ENCODE results near the gene NOTCH4. TPM values are rescaled to one million over a fixed set of nuclear protein-coding genes. Genes with fewer than 3 reads are reported as not detected.

NOTCH4 gene
- total RNA-seq, 1 donor from 2014 or later: 2.5 TPM

DNA sequence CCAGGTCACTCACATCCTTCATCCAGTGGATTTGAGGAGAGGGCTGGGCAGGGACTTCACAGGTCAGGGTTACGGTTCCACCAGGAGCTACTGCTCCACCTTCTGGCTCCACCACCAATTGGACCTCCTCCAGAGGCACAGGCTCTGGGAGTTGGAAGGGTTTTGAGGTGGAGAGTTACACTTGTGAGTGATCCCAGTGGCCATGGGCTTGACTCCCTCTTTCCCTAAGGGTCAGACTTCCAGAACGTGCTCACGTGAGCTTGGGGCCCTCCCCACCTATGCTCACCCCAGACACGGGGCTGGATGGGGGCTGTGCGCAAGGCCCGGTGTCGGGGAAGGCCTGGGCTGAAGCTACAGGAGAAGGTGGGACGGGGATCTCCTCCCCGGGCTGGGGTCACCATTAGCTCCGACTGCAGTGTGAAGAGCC lies 41.3 kb downstream of the NOTCH4 start:
- H3K27me3 Mint-ChIP-seq (ENCODE audit: low read depth): no peaks in the 10 kb centered on the region
- H3K4me3 Mint-ChIP-seq: no peak overlapping the region
- no peaks in the 10 kb centered on the region for H3K9me3 Mint-ChIP-seq
- DNase-seq (ENCODE audit: low spot score in 2 of 2, unreplicated experiment in 2 of 2): no peak
- peaks cover 25% of the 10 kb centered on the region for H3K36me3 Mint-ChIP-seq
- H3K4me1 Mint-ChIP-seq: peaks cover 45% of the 10 kb centered on the region
- H3K27ac Mint-ChIP-seq: peak overlapping the region; percentile 21
- TF ChIP-seq, protein P1, sequence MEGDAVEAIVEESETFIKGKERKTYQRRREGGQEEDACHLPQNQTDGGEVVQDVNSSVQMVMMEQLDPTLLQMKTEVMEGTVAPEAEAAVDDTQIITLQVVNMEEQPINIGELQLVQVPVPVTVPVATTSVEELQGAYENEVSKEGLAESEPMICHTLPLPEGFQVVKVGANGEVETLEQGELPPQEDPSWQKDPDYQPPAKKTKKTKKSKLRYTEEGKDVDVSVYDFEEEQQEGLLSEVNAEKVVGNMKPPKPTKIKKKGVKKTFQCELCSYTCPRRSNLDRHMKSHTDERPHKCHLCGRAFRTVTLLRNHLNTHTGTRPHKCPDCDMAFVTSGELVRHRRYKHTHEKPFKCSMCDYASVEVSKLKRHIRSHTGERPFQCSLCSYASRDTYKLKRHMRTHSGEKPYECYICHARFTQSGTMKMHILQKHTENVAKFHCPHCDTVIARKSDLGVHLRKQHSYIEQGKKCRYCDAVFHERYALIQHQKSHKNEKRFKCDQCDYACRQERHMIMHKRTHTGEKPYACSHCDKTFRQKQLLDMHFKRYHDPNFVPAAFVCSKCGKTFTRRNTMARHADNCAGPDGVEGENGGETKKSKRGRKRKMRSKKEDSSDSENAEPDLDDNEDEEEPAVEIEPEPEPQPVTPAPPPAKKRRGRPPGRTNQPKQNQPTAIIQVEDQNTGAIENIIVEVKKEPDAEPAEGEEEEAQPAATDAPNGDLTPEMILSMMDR (IDR thresholded peaks at IDR 0.05; ENCODE audit: unreplicated experiment): no peak

DNA sequence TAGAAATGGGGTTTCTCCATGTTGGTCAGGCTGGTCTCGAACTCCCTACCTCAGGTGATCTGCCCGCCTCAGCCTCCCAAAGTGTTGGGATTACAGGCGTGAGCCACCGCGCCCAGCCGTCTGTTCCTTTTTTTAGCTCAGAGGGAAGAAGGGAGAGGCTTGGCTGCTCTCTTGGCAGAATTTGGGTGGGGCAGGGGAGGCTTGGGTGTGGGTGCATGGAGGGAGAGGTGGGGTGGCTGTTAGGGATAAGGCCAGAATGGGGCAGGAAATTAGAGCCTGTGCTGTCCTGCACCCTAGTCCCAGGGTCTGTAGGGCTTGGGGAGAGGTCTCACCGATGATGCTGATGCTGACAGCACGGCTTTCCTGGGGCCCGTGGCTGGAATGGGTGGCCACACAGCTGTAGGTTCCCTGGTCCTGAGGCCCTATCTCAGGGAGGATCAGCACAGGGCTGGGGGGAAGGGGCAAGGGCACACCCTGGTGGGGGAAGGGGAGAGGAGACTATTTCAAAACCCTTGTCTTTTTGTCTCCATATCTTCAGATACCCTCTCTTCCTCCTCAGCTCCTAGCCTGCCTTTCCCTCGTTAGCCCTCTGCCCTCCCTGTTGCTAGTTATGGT lies 41.8 kb downstream of the NOTCH4 start:
- Mint-ChIP-seq H3K4me1 (peaks cover 46% of the 10 kb centered on the region), H3K27ac (no peak overlapping the region), H3K36me3 (peaks cover 21% of the 10 kb centered on the region), H3K27me3 (ENCODE audit: low read depth) (no peaks in the 10 kb centered on the region), H3K4me3 (no peak overlapping the region), H3K9me3 (no peaks in the 10 kb centered on the region)
- TF ChIP-seq, protein P1 (IDR thresholded peaks at IDR 0.05; ENCODE audit: unreplicated experiment): no peak
- DNase-seq (ENCODE audit: low spot score in 2 of 2, unreplicated experiment in 2 of 2): no peak

DNA sequence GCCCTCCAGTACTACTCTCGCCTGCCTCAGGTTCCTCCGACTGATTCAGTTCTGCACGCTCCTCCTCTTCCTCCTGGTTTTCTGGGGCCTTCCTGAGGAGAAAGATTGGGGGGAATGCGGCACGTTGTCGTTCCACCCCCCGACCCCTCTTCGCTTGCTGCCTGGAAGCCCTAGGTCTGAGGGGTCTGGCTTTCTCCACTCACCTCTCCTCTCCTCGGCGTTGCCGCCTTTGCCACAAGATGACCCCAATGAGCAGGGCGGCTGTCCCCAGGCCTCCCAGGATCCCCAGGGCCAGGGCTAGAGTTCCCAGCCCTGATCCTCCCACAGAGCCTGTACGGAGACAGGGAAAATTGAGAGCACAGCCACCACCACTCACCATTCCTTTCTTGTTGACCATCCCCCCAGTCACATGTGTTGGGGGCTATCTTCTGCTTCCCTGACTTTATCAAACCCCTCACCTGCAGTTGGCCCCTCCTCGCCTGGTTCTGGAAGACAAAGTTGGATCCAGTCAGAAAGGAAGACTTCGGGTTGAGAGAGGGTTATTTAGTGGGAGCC lies 42.6 kb downstream of the NOTCH4 start:
- no peak overlapping the region for H3K4me3 Mint-ChIP-seq
- peaks cover 15% of the 10 kb centered on the region for H3K36me3 Mint-ChIP-seq
- no peaks in the 10 kb centered on the region for H3K9me3 Mint-ChIP-seq
- H3K4me1 Mint-ChIP-seq: peaks cover 48% of the 10 kb centered on the region
- H3K27ac Mint-ChIP-seq: peak overlapping the region; percentile 15
- H3K27me3 Mint-ChIP-seq (ENCODE audit: low read depth): no peaks in the 10 kb centered on the region
- no peak for DNase-seq (ENCODE audit: low spot score in 2 of 2, unreplicated experiment in 2 of 2)
- TF ChIP-seq, protein P1 (IDR thresholded peaks at IDR 0.05; ENCODE audit: unreplicated experiment): no peak

DNA sequence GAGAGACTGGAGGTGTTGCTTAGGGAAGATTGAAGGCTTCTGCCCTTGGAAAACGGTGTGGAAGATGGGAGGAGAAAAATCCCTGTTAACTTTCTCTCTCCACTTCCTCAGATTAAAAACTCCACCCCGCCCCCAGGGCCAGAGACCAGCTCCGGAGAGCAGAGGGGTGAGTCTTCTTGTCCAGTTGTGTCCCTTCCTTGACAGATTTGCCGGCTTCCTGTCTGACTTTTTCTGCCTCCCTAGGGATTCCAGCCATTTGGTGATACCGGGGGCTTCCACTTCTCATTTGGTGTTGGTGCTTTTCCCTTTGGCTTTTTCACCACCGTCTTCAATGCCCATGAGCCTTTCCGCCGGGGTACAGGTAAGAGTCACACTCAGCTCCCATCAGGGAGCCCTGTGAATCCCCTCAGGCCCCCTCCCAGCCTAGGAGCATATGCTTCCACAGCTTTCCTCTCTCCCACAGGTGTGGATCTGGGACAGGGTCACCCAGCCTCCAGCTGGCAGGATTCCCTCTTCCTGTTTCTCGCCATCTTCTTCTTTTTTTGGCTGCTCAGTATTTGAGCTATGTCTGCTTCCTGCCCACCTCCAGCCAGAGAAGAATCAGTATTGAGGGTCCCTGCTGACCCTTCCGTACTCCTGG lies 44.0 kb downstream of the NOTCH4 start:
- TF ChIP-seq, protein P1 (IDR thresholded peaks at IDR 0.05; ENCODE audit: unreplicated experiment): no peak
- H3K36me3 Mint-ChIP-seq: peaks cover 11% of the 10 kb centered on the region
- H3K4me1 Mint-ChIP-seq: peaks cover 45% of the 10 kb centered on the region
- peak overlapping the region; percentile 92 for H3K4me3 Mint-ChIP-seq
- no peak for DNase-seq (ENCODE audit: low spot score in 2 of 2, unreplicated experiment in 2 of 2)
- no peak overlapping the region for H3K27ac Mint-ChIP-seq
- H3K9me3 Mint-ChIP-seq: no peaks in the 10 kb centered on the region
- H3K27me3 Mint-ChIP-seq (ENCODE audit: low read depth): no peaks in the 10 kb centered on the region

DNA sequence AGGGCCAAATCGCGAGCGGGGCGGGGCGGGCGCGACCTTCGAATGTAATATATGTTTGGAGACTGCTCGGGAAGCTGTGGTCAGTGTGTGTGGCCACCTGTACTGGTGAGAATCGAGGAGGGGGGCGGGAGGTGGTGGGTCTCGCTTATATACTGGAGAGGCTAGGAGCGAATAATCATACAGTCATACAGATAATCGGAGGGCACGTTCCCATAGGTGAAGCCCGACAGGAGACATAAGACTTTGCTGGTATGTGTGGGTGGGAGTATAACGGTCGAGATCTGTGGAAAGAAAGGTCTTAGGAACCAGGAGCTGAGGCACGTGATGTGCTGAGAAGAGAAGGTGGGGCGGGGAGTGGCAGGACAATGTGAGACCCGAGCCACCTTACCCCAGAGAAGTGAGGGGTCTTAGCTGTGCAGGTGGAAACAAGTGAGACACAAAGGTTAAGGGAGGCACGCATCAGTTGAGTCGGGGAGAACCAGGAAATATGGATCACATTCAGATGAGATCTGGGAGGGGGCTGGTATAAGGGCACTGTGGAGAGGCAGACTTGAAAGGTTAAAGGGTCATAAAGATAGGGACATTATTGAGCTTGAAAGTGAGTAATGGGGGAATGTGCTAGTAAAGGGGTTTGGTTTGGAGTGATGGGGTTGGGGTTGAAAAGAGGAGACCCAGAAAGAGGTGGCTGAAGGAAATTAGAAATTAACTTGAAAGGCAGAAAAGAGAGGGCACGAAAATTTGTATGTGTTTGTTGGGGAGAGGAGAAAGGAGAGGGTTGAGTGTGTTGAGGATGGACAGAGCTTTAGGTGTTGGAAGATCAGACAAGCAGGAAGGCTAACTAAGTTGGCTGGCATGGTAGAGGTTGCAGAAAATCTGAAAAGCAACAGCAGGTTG lies 45.1 kb downstream of the NOTCH4 start:
- Mint-ChIP-seq H3K9me3 (no peaks in the 10 kb centered on the region), H3K27me3 (ENCODE audit: low read depth) (no peaks in the 10 kb centered on the region), H3K4me3 (peak overlapping the region; percentile 92), H3K36me3 (peaks cover 11% of the 10 kb centered on the region), H3K4me1 (peaks cover 47% of the 10 kb centered on the region), H3K27ac (peak overlapping the region; percentile 98)
- DNase-seq (ENCODE audit: low spot score in 2 of 2, unreplicated experiment in 2 of 2): no peak
- TF ChIP-seq, protein P1 (IDR thresholded peaks at IDR 0.05; ENCODE audit: unreplicated experiment): no peak

Measured in mesothelial cell of epicardium (in vitro differentiated cells).